ENCODE results near the gene UNC13B.

The UNC13B gene

GRCh38 chr9:35397923-35398322 is 236.1 kb downstream of the UNC13B start:
- no peaks in the 10 kb centered on the region for H3K36me3 ChIP-seq (ENCODE audit: low read depth)
- no peak for ATAC-seq (ENCODE audit: low read depth)

GRCh38 chr9:35398651-35399335 is 237.0 kb downstream of the UNC13B start:
- no peak overlapping the region for H3K27ac ChIP-seq (ENCODE audit: poor library complexity, severe bottlenecking)
- no peaks in the 10 kb centered on the region for H3K9me3 ChIP-seq (ENCODE audit: severe bottlenecking)
- no peak for ATAC-seq (ENCODE audit: low read depth)
- H3K27me3 ChIP-seq (ENCODE audit: insufficient read depth, poor library complexity, severe bottlenecking), result no peaks in the 10 kb centered on the region
- no peaks in the 10 kb centered on the region for H3K36me3 ChIP-seq (ENCODE audit: low read depth)
- no peak for DNase-seq (ENCODE audit: low spot score)
- no peak overlapping the region for H3K4me3 ChIP-seq (ENCODE audit: severe bottlenecking)
- TF ChIP-seq CTCF (IDR thresholded peaks at IDR 0.05; ENCODE audit: poor library complexity, severe bottlenecking), result no peak
- no peaks in the 10 kb centered on the region for H3K4me1 ChIP-seq (ENCODE audit: insufficient read depth, poor library complexity, severe bottlenecking)

More at GRCh38 chr9:35397923-35398322, 236.1 kb downstream of the UNC13B start:
- no peak overlapping the region for H3K27ac ChIP-seq (ENCODE audit: poor library complexity, severe bottlenecking)
- DNase-seq (ENCODE audit: low spot score), result no peak
- no peaks in the 10 kb centered on the region for H3K9me3 ChIP-seq (ENCODE audit: severe bottlenecking)
- H3K4me1 ChIP-seq (ENCODE audit: insufficient read depth, poor library complexity, severe bottlenecking), result no peaks in the 10 kb centered on the region
- TF ChIP-seq CTCF (IDR thresholded peaks at IDR 0.05; ENCODE audit: poor library complexity, severe bottlenecking), result no peak
- H3K4me3 ChIP-seq (ENCODE audit: severe bottlenecking), result no peak overlapping the region
- H3K27me3 ChIP-seq (ENCODE audit: insufficient read depth, poor library complexity, severe bottlenecking), result no peaks in the 10 kb centered on the region

GRCh38 chr9:35404865-35405264 is 243.1 kb downstream of the UNC13B start:
- Histone ChIP-seq H3K27me3 (ENCODE audit: insufficient read depth, poor library complexity, severe bottlenecking) (no peaks in the 10 kb centered on the region), H3K27ac (ENCODE audit: poor library complexity, severe bottlenecking) (no peak overlapping the region), H3K4me3 (ENCODE audit: severe bottlenecking) (no peak overlapping the region), H3K9me3 (ENCODE audit: severe bottlenecking) (no peaks in the 10 kb centered on the region), H3K4me1 (ENCODE audit: insufficient read depth, poor library complexity, severe bottlenecking) (no peaks in the 10 kb centered on the region), H3K36me3 (ENCODE audit: low read depth) (no peaks in the 10 kb centered on the region)
- DNase-seq (ENCODE audit: low spot score), result no peak
- no peak for ATAC-seq (ENCODE audit: low read depth)
- no peak for TF ChIP-seq CTCF (IDR thresholded peaks at IDR 0.05; ENCODE audit: poor library complexity, severe bottlenecking)

- no peak for TF ChIP-seq CTCF (IDR thresholded peaks at IDR 0.05; ENCODE audit: poor library complexity, severe bottlenecking)
- H3K9me3 ChIP-seq (ENCODE audit: severe bottlenecking), result no peaks in the 10 kb centered on the region
- H3K27ac ChIP-seq (ENCODE audit: poor library complexity, severe bottlenecking), result no peak overlapping the region
- ATAC-seq (ENCODE audit: low read depth) (peak; percentile 44; the same call in 2 of the 3 replicates), DNase-seq (ENCODE audit: low spot score) (no peak)
- H3K4me3 ChIP-seq (ENCODE audit: severe bottlenecking), result no peak overlapping the region
- H3K36me3 ChIP-seq (ENCODE audit: low read depth), result no peaks in the 10 kb centered on the region; the same call in 1 of the 2 replicates
- H3K4me1 ChIP-seq (ENCODE audit: insufficient read depth, poor library complexity, severe bottlenecking), result no peaks in the 10 kb centered on the region
- no peaks in the 10 kb centered on the region for H3K27me3 ChIP-seq (ENCODE audit: insufficient read depth, poor library complexity, severe bottlenecking)
These were observed 244.6 kb downstream of the UNC13B start for GRCh38 chr9:35406183-35406959.
